GM12878 (cell line): Measurements from ENCODE around the gene RUNDC1. TPM values are rescaled to one million over a fixed set of nuclear protein-coding genes. Genes with fewer than 3 reads are reported as not detected.
A peak's percentile ranks its signal among the peaks of the same experiment; 100 is the strongest.

Experiments used
- ATAC-seq: fragments of 200-7000 bp; cut with Tn5 transposase; 3 replicates; pipeline ENCODE4 v1.9.1; 2020; ENCODE audit warnings: mild to moderate bottlenecking, moderate library complexity
- BruUV-seq: library from RNA; stranded (reverse); fragments of 400-500 nt; replicated peaks from 2 replicates; lab custom pipeline; 2021; lab: Mats Ljungman, UMichigan
- CTCF ChIA-PET: fragments of 300-600 bp; sonication (Branson Sonifier 250); formaldehyde crosslinking; extraction: SDS; loops from one replicate; lab custom pipeline; 2021; ENCODE audit warnings: inconsistent platforms; lab: Yijun Ruan, JAX
- POLR2A ChIA-PET: fragments of 350-600 bp; formaldehyde crosslinking; extraction: SDS; loops from one replicate; lab custom pipeline; 2021; ENCODE audit warnings: inconsistent platforms; lab: Charles Lee
- RAD21 ChIA-PET: fragments of 300-600 bp; sonication (Branson Sonifier 250); formaldehyde crosslinking; loops from one replicate; lab custom pipeline; 2023; ENCODE audit warnings: antibody characterized with exemption; ENCODE audit not compliant: unreplicated experiment; lab: Charles Lee
- SMC1A ChIA-PET: fragments of 300-600 bp; sonication (Branson Sonifier 250); formaldehyde crosslinking; loops from one replicate; lab custom pipeline; 2023; ENCODE audit not compliant: unreplicated experiment, uncharacterized antibody; lab: Charles Lee
- DNase-seq: peaks from one replicate; pipeline ENCODE4 v3.0.0-alpha.2; 2011; ENCODE audit warnings: low read depth, low spot score
- FAIRE-seq: peaks from 3 replicates; lab custom pipeline; 2011; peaks lifted over from hg19 to GRCh38; lab: Jason Lieb, UNC
- H2AFZ ChIP-seq: 2 replicates; pipeline ENCODE4 v1.6.0; 2011; ENCODE audit warnings: low read depth, low read length, control low read depth; ENCODE audit not compliant: control insufficient read depth
- H3K27ac ChIP-seq: 2 replicates; pipeline ENCODE4 v1.5.1; 2011; ENCODE audit warnings: control low read depth; ENCODE audit not compliant: control insufficient read depth, insufficient read depth
- H3K27me3 ChIP-seq, 2 experiments: replicated peaks in 1 of 2; 2 replicates each; pipeline versions ENCODE4 v1.6.0 to v1.6.1; 2011; ENCODE audit warnings: low read length in 1 of 2; ENCODE audit not compliant: control insufficient read depth in 2 of 2, insufficient read depth in 2 of 2
- H3K36me3 ChIP-seq, 2 experiments: 2 replicates each; pipeline ENCODE4 v1.5.1; 2011; ENCODE audit warnings: low read length in 1 of 2; ENCODE audit not compliant: control insufficient read depth in 2 of 2, insufficient read depth in 2 of 2
- H3K4me1 ChIP-seq: 2 replicates; pipeline ENCODE4 v1.6.1; 2011; ENCODE audit warnings: mild to moderate bottlenecking, low read length, moderate library complexity, mixed read lengths; ENCODE audit not compliant: control insufficient read depth, insufficient read depth
- H3K4me2 ChIP-seq: 2 replicates; pipeline ENCODE4 v1.6.0; 2011; ENCODE audit warnings: control low read depth; ENCODE audit not compliant: control insufficient read depth, insufficient read depth
- H3K4me3 ChIP-seq: fragments of 200-600 bp; sonication (generic); 2 replicates; pipeline ENCODE4 v1.5.1; 2016
- H3K79me2 ChIP-seq: 2 replicates; pipeline ENCODE4 v1.6.0; 2011; ENCODE audit warnings: low read length; ENCODE audit not compliant: control insufficient read depth, insufficient read depth
- H3K9ac ChIP-seq: 2 replicates; pipeline ENCODE4 v1.8.0; 2011; ENCODE audit warnings: low read length, control low read depth, mixed read lengths; ENCODE audit not compliant: control insufficient read depth, insufficient read depth
- H3K9me3 ChIP-seq: replicated peaks from 3 replicates; pipeline ENCODE4 v1.5.1; 2011; ENCODE audit warnings: mild to moderate bottlenecking, low read length; ENCODE audit not compliant: control insufficient read depth, insufficient read depth
- H4K20me1 ChIP-seq: 2 replicates; pipeline ENCODE4 v1.6.0; 2011; ENCODE audit not compliant: control insufficient read depth, insufficient read depth
- FOXK2 ChIP-seq: fragments of 450-650 bp; IDR thresholded peaks from 2 replicates; pipeline ENCODE4 v1.6.1; 2017; ENCODE audit warnings: mild to moderate bottlenecking, moderate library complexity
- NR2F1 ChIP-seq: fragments of 450-650 bp; conservative IDR thresholded peaks from 2 replicates; pipeline ENCODE4 v1.6.1; 2017; ENCODE audit warnings: mild to moderate bottlenecking
- PML ChIP-seq: IDR thresholded peaks from 2 replicates; pipeline ENCODE4 v1.6.1; 2012; ENCODE audit warnings: low read length, inconsistent platforms
- POLR2A ChIP-seq: IDR thresholded peaks from 2 replicates; pipeline ENCODE4 v1.6.1; 2011; ENCODE audit warnings: low read depth, mild to moderate bottlenecking, low read length
- RFX5 ChIP-seq: IDR thresholded peaks from 2 replicates; pipeline ENCODE4 v1.6.1; 2011; ENCODE audit warnings: low read depth, low read length, improper control_type of control experiment
- SIN3A ChIP-seq: IDR thresholded peaks from 2 replicates; pipeline ENCODE4 v1.6.1; 2012; ENCODE audit warnings: low read depth, low read length, improper control_type of control experiment
- SMC3 ChIP-seq: IDR thresholded peaks from 2 replicates; pipeline ENCODE4 v1.6.1; 2011; ENCODE audit warnings: low read length, improper control_type of control experiment, borderline replicate concordance
- WRNIP1 ChIP-seq: IDR thresholded peaks from 2 replicates; pipeline ENCODE4 v1.6.1; 2011; ENCODE audit warnings: low read depth, low read length, improper control_type of control experiment, borderline replicate concordance
- WGBS: methylation state at CpG from one replicate; pipeline ENCODE4 v1.1.6; 2016; ENCODE audit warnings: low lambda C conversion rate; ENCODE audit not compliant: insufficient replicate concordance, insufficient coverage; ENCODE audit errors: missing lambda C conversion rate; 5-methylcytosine and 5-hydroxymethylcytosine counted together
- in situ Hi-C: fragments of 300-500 bp; cut with MboI; formaldehyde crosslinking; loops from 9 replicates; pipeline ENCODE4 v1.14.3; 2018; ENCODE audit warnings: mixed read lengths
- intact Hi-C: fragments of 100-400 bp; cut with micrococcal nuclease; formaldehyde crosslinking; loops from one replicate; pipeline ENCODE4 v1.14.2; 2022; ENCODE audit not compliant: unreplicated experiment
- polyA plus RNA-seq, 11 experiments: library from polyadenylated mRNA; depleted of rRNA in 4 of 11; unstranded in 6 of 11; stranded (reverse) in 5 of 11; fragments of >200 nt; fragmentation: Nextera tagmentation in 4 of 11; fragmentation: Illumina TruSeq in 1 of 11; extraction: Ambion mirVana in 4 of 11; extraction: Trizol in 1 of 11; gene quantifications; 1 replicate in 1 of 11; 2 replicates in 10 of 11; pipeline versions ENCODE4 v1.2.1 to v1.2.3, GENCODE V29; 2011 to 2016; ENCODE audit warnings: inconsistent platforms in 2 of 11, missing spikeins in 2 of 11, low read depth in 1 of 11
- total RNA-seq, 4 experiments: library from RNA; depleted of rRNA in 3 of 4; stranded (reverse); fragments of >200 nt in 3 of 4; fragmentation: Illumina TruSeq in 1 of 4; extraction: Trizol in 1 of 4; gene quantifications; 2 replicates each; pipeline versions ENCODE4 v1.2.1 to v1.2.3, GENCODE V29; 2013 to 2021
- TF ChIP-seq, protein P1 (sequence below): fragments of 450-650 bp; formaldehyde crosslinking; IDR thresholded peaks from 2 replicates; pipeline ENCODE4 v1.5.0; 2022; ENCODE audit warnings: mild to moderate bottlenecking, missing genetic modification characterization
- TF ChIP-seq, protein P2 (sequence below): IDR thresholded peaks from 2 replicates; pipeline ENCODE4 v1.6.1; 2011; ENCODE audit warnings: borderline replicate concordance, low read depth, mild to moderate bottlenecking, moderate library complexity, mixed read lengths, low read length; ENCODE audit not compliant: insufficient read depth; ENCODE audit errors: extremely low read length

RUNDC1 gene
- total and polyA plus RNA-seq, 10 of the 15 experiments (the other 5 are each of a cell fraction or from before 2014, with no cell fraction given) = 2.9 to 15.6 (median 8.2) TPM

DNA sequence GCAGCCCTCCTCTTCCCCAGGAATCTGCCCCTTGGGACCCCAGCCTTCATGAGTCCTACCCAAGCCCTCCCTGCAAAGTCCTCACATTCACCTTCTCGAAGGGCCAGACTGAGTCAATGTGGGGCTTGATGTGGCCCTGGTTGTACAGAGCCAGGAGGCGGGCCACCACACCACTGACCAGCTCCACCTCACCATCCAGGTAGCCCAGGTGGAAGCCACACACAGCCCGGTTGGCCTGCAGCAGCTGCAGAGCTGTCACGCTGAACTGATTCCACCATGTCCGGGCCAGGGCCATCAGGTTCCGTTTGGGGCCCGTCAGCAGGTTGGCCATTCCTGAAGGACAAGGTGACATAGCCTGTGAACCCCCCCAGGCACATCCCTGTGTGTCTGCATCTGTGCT is 35.9 kb downstream of the RUNDC1 start:
- no peaks in the 10 kb centered on the region for H4K20me1 ChIP-seq
- no peaks in the 10 kb centered on the region for H3K9me3 ChIP-seq
- FAIRE-seq (no peak), ATAC-seq (no peak), DNase-seq (no peak)
- ChIA-PET RAD21 (no interaction called here), CTCF (no interaction called here), SMC1A (no interaction called here), POLR2A (no interaction called here)
- intact Hi-C loops (no loop called here), in situ Hi-C loops (no loop called here)
- no peak overlapping the region for H2AFZ ChIP-seq
- TF ChIP-seq POLR2A (peak; percentile 68), RFX5 (no peak), SMC3 (no peak), FOXK2 (no peak), WRNIP1 (no peak), SIN3A (no peak), PML (0 out of 2 replicates have a peak, but pooled peaks have one; percentile 1), NR2F1 (no peak)
- TF ChIP-seq, protein P1, sequence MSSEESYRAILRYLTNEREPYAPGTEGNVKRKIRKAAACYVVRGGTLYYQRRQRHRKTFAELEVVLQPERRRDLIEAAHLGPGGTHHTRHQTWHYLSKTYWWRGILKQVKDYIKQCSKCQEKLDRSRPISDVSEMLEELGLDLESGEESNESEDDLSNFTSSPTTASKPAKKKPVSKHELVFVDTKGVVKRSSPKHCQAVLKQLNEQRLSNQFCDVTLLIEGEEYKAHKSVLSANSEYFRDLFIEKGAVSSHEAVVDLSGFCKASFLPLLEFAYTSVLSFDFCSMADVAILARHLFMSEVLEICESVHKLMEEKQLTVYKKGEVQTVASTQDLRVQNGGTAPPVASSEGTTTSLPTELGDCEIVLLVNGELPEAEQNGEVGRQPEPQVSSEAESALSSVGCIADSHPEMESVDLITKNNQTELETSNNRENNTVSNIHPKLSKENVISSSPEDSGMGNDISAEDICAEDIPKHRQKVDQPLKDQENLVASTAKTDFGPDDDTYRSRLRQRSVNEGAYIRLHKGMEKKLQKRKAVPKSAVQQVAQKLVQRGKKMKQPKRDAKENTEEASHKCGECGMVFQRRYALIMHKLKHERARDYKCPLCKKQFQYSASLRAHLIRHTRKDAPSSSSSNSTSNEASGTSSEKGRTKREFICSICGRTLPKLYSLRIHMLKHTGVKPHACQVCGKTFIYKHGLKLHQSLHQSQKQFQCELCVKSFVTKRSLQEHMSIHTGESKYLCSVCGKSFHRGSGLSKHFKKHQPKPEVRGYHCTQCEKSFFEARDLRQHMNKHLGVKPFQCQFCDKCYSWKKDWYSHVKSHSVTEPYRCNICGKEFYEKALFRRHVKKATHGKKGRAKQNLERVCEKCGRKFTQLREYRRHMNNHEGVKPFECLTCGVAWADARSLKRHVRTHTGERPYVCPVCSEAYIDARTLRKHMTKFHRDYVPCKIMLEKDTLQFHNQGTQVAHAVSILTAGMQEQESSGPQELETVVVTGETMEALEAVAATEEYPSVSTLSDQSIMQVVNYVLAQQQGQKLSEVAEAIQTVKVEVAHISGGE (CRISPR knock-in tag) = no peak
- TF ChIP-seq, protein P2, sequence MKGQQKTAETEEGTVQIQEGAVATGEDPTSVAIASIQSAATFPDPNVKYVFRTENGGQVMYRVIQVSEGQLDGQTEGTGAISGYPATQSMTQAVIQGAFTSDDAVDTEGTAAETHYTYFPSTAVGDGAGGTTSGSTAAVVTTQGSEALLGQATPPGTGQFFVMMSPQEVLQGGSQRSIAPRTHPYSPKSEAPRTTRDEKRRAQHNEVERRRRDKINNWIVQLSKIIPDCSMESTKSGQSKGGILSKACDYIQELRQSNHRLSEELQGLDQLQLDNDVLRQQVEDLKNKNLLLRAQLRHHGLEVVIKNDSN = no peak
- H3K9ac ChIP-seq = no peak overlapping the region
- no peak overlapping the region for H3K4me3 ChIP-seq
- no peak overlapping the region for H3K27ac ChIP-seq
- no peaks in the 10 kb centered on the region for H3K27me3 ChIP-seq
- 0 out of 2 replicates have a peak, but pooled peaks cover 3% of the 10 kb centered on the region for H3K4me1 ChIP-seq
- H3K4me2 ChIP-seq = no peak overlapping the region
- H3K79me2 ChIP-seq = no peaks in the 10 kb centered on the region
- peaks cover 8 to 13% of the 10 kb centered on the region in 2 experiments for H3K36me3 ChIP-seq
- no TSS peak for BruUV-seq
- WGBS = 73% methylated on average over 7 of the region's 7 CpGs
